Psoas muscle (tissue), 8 donors: ENCODE data around the gene RHOT2. TPM values are rescaled to one million over a fixed set of nuclear protein-coding genes. Genes with fewer than 3 reads are reported as not detected.

ENCODE experiments used
- ATAC-seq, 4 donors: fragments of 200-7000 bp; cut with Tn5 transposase; one replicate each; pipeline ENCODE4 v1.9.1; 2020; ENCODE audit warnings: moderate library complexity in 3 of 4, mild to moderate bottlenecking in 2 of 4
- DNase-seq, 2 donors: peaks; one replicate each; pipeline ENCODE4 v3.0.0-alpha.2; 2020
- H3K27ac ChIP-seq: fragments of 200-600 bp; one replicate; pipeline ENCODE4 v1.8.0; 2022
- H3K27me3 ChIP-seq, 3 donors: fragments of 200-600 bp in 1 of 3; one replicate each; pipeline versions ENCODE4 v1.6.1 to v1.8.0; 2013 to 2022; ENCODE audit warnings: low read length in 2 of 3, mild to moderate bottlenecking in 2 of 3, moderate library complexity in 1 of 3; ENCODE audit not compliant: insufficient read depth in 3 of 3
- H3K36me3 ChIP-seq, 2 donors: fragments of 200-600 bp in 1 of 2; one replicate each; pipeline versions ENCODE4 v1.6.1 to v1.8.0; 2013 to 2022; ENCODE audit warnings: low read depth in 1 of 2, mild to moderate bottlenecking in 1 of 2, moderate library complexity in 1 of 2; ENCODE audit not compliant: insufficient read depth in 1 of 2
- H3K4me1 ChIP-seq: fragments of 200-600 bp; one replicate; pipeline ENCODE4 v1.8.0; 2022
- H3K4me3 ChIP-seq: fragments of 200-600 bp; one replicate; pipeline ENCODE4 v1.8.0; 2022; ENCODE audit warnings: mild to moderate bottlenecking
- H3K9me3 ChIP-seq: fragments of 200-600 bp; one replicate; pipeline ENCODE4 v1.8.0; 2022
- CTCF ChIP-seq: fragments of 200-600 bp; IDR thresholded peaks from one replicate; pipeline ENCODE4 v1.8.0; 2022; ENCODE audit warnings: antibody characterized with exemption
- WGBS, 3 donors: extraction: QIAGEN DNeasy Blood & Tissue Kit; methylation state at CpG; one replicate each; pipeline versions ENCODE4 v1.1.6 to v1.1.7; 2013; 5-methylcytosine and 5-hydroxymethylcytosine counted together
- intact Hi-C, 2 donors: fragments of 100-400 bp; cut with DNase I; formaldehyde crosslinking; loops; one replicate each; pipeline versions ENCODE4 v1.11.0 to v1.14.2; 2022
- polyA plus RNA-seq, 3 donors: library from polyadenylated mRNA; stranded (reverse); fragments of 200-250 nt; gene quantifications; one replicate each; pipeline ENCODE4 v1.2.3, GENCODE V29; 2013
- total RNA-seq, 4 donors: library from RNA; stranded (reverse); fragmentation: NEBNext Ultra II Directional in 2 of 4; extraction: Animal tissue kit (Norgen Biotek cat#: 25700) in 2 of 4; gene quantifications; one replicate each; pipeline versions ENCODE4 v1.2.1 to v1.2.4, GENCODE V29; 2021 to 2023
- donor health status: healthy with polysubstance abuse.
- donor health status: DM: no; HTN: no; CAD: no; lungs with moderate emphysema.
- donor health status: Bipolar disorder and iron deficiency.
- donor health status: healthy.
- donor health status: DM: yes; HTN: yes; CAD: no.
- donor health status: DM: no; HTN: no; CAD: no.
- donor health status: DM: no; HTN: no; CAD: no.
- donor health status: DM: yes; HTN: yes; CAD: no.

The RHOT2 gene
- total and polyA plus RNA-seq, 7 donors: 38.8 to 75.8 (median 52.3) TPM

GRCh38 chr16:700684-701584, 33.0 kb downstream of the RHOT2 start:
- peaks cover 0 to 95% (median 44%) of the 10 kb centered on the region in 3 donors for H3K27me3 ChIP-seq
- intact Hi-C loops: no loop called here
- peak; percentile 65 to 78 (median 72) for ATAC-seq
- H3K4me3 ChIP-seq: no peak overlapping the region
- 4 to 9% (median 5%) methylated on average over 40 to 76 of the region's 76 CpGs for WGBS, 3 donors
- no peaks in the 10 kb centered on the region for H3K9me3 ChIP-seq
- no peaks in the 10 kb centered on the region for H3K36me3 ChIP-seq
- DNase-seq: no peak
- H3K27ac ChIP-seq: no peak overlapping the region
- peaks cover under 1% of the 10 kb centered on the region for H3K4me1 ChIP-seq
- TF ChIP-seq CTCF: no peak

GRCh38 chr16:702341-702740, 34.4 kb downstream of the RHOT2 start:
- WGBS, 3 donors: 80 to 85% (median 82%) methylated on average over 19 of the region's 19 CpGs
- Histone ChIP-seq H3K36me3 (no peaks in the 10 kb centered on the region), H3K9me3 (no peaks in the 10 kb centered on the region), H3K27ac (no peak overlapping the region), H3K27me3 (peaks cover 0 to 97% (median 52%) of the 10 kb centered on the region in 3 donors), H3K4me3 (no peak overlapping the region), H3K4me1 (no peaks in the 10 kb centered on the region)
- TF ChIP-seq CTCF: no peak
- ATAC-seq: no peak
- DNase-seq: no peak
- intact Hi-C loops: no loop called here

- Histone ChIP-seq H3K9me3 (no peaks in the 10 kb centered on the region), H3K27me3 (peaks cover 0 to 95% (median 56%) of the 10 kb centered on the region in 3 donors), H3K4me1 (no peaks in the 10 kb centered on the region), H3K36me3 (no peaks in the 10 kb centered on the region), H3K27ac (no peak overlapping the region), H3K4me3 (no peak overlapping the region)
- 69 to 73% (median 70%) methylated on average over 12 of the region's 12 CpGs for WGBS, 3 donors
- no peak for TF ChIP-seq CTCF
- no peak for ATAC-seq
- intact Hi-C loops: no loop called here
- no peak for DNase-seq
These were observed 35.5 kb downstream of the RHOT2 start for GRCh38 chr16:703406-703805.

- no peak overlapping the region for H3K4me3 ChIP-seq
- DNase-seq (no peak), ATAC-seq (no peak)
- 59 to 62% (median 61%) methylated on average over 7 of the region's 7 CpGs for WGBS, 3 donors
- H3K4me1 ChIP-seq: no peaks in the 10 kb centered on the region
- no peak for TF ChIP-seq CTCF
- intact Hi-C loops: no loop called here
- peaks cover 0 to 95% (median 60%) of the 10 kb centered on the region in 3 donors for H3K27me3 ChIP-seq
- H3K27ac ChIP-seq: no peak overlapping the region
- no peaks in the 10 kb centered on the region for H3K9me3 ChIP-seq
- H3K36me3 ChIP-seq: no peaks in the 10 kb centered on the region
These were observed 36.1 kb downstream of the RHOT2 start for GRCh38 chr16:704047-704446.
